ENCODE data around the gene YPEL2. TPM values are rescaled to one million over a fixed set of nuclear protein-coding genes. Genes with fewer than 3 reads are reported as not detected.
A peak's percentile ranks its signal among the peaks of the same experiment; 100 is the strongest.

The YPEL2 gene
- total RNA-seq, 1 donor from 2014 or later = 5.3 TPM

DNA sequence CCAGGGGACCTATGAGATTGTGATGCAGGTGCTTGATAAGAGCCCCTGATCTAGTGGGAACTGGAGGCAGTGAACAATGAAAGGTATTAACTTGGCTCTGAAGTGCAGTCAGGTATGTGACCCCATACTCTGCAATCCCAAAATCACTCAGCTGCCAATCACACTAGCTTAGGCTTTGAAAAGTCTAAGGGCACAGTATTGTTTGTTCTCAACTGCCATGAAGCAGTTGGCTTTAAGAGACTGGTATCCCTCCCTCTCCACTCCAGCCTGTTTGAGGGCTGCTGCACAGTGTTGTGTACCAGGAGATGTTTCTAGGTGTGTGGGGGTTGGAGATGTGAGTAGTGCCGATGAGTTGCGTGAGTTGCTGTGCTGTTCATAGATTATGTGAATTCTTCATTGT, 2.4 kb downstream of the YPEL2 start:
- no peak for DNase-seq (ENCODE audit: low spot score)
- Mint-ChIP-seq H3K4me3 (ENCODE audit: low read depth) (peak overlapping the region; percentile 23), H3K4me1 (ENCODE audit: low read depth) (peaks cover 30% of the 10 kb centered on the region), H3K27me3 (ENCODE audit: low read depth) (peaks cover 14% of the 10 kb centered on the region), H3K36me3 (ENCODE audit: low read depth) (no peaks in the 10 kb centered on the region), H3K9me3 (no peaks in the 10 kb centered on the region), H3K27ac (no peak overlapping the region)
- intact Hi-C loops (cut with micrococcal nuclease) = no loop called here

DNA sequence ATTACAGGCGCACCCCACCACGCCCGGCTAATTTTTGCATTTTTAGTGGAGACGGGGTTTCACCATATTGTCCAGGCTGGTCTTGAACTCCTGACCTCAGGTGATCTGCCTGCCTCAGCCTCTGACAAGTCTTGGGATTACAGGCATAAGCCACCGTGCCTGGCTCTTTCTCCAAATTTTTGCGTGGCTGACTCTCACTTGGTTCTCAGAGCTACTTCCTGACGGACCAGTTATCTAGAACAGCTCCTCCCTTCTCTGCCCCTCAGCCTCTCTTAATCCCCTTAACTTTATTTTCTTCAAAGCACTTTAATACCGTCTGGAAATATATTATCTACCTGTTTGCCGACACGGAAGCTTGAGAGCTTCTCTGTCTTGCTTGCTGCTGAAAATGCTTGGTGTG, 4.2 kb downstream of the YPEL2 start:
- Mint-ChIP-seq H3K27me3 (ENCODE audit: low read depth) (peaks cover 14% of the 10 kb centered on the region), H3K4me1 (ENCODE audit: low read depth) (peaks cover 16% of the 10 kb centered on the region), H3K9me3 (no peaks in the 10 kb centered on the region), H3K4me3 (ENCODE audit: low read depth) (no peak overlapping the region), H3K36me3 (ENCODE audit: low read depth) (no peaks in the 10 kb centered on the region), H3K27ac (no peak overlapping the region)
- intact Hi-C loops (cut with micrococcal nuclease) = no loop called here
- no peak for DNase-seq (ENCODE audit: low spot score)

DNA sequence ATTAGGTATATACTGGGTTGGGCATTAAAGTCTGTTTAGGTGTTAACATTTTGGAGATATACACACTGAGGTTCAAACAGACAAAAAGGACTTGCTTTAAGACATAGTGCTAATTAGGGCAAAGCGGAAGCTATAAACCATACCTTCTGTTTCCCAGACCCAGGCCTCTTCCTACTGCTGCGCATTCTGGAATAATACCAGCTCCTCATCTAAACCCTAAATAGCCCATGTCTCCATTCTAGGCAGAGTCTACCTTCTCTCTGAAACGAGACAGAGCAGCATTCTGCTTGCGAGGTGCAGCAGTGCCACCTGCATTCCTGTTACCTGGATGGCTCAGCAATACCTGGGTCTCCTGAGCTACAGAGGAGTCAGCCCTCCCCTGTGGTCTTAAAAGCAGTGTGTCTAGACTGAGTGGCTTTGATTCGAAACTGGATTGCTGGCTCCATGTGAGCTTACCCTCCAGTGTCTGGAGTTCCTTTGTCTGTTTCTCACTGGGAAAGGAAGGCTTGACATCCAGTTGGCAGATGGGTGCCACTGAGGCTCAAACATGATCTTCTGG, 6.4 kb downstream of the YPEL2 start:
- intact Hi-C loops (cut with micrococcal nuclease) = no loop called here
- no peak overlapping the region for H3K27ac Mint-ChIP-seq
- H3K36me3 Mint-ChIP-seq (ENCODE audit: low read depth) = no peaks in the 10 kb centered on the region
- no peak for DNase-seq (ENCODE audit: low spot score)
- no peak overlapping the region for H3K4me3 Mint-ChIP-seq (ENCODE audit: low read depth)
- H3K27me3 Mint-ChIP-seq (ENCODE audit: low read depth) = peaks cover 14% of the 10 kb centered on the region
- H3K4me1 Mint-ChIP-seq (ENCODE audit: low read depth) = peaks cover 25% of the 10 kb centered on the region
- no peaks in the 10 kb centered on the region for H3K9me3 Mint-ChIP-seq

DNA sequence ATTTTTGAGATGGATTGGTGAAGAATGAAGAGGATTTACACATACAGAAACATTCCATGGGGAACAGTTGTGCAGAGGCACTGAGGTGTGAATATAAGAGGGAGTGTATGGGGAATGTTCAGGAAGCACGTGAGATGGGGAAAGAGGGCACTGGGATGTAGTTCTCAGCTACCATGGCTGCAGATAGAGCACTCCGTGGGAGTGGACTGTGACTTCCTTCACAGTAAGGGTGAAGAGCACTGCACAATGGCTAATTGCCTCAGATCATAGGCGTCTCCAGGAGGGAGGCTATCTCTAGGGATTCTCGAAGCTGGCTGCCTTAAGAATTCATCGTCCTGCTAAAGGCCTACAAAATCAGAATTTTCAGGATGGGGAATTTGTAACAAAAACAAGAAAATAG, 7.0 kb downstream of the YPEL2 start:
- no peak for DNase-seq (ENCODE audit: low spot score)
- Mint-ChIP-seq H3K27ac (no peak overlapping the region), H3K4me3 (ENCODE audit: low read depth) (no peak overlapping the region), H3K9me3 (no peaks in the 10 kb centered on the region), H3K36me3 (ENCODE audit: low read depth) (no peaks in the 10 kb centered on the region), H3K4me1 (ENCODE audit: low read depth) (peaks cover 27% of the 10 kb centered on the region), H3K27me3 (ENCODE audit: low read depth) (peaks cover 14% of the 10 kb centered on the region)
- intact Hi-C loops (cut with micrococcal nuclease) = no loop called here

DNA sequence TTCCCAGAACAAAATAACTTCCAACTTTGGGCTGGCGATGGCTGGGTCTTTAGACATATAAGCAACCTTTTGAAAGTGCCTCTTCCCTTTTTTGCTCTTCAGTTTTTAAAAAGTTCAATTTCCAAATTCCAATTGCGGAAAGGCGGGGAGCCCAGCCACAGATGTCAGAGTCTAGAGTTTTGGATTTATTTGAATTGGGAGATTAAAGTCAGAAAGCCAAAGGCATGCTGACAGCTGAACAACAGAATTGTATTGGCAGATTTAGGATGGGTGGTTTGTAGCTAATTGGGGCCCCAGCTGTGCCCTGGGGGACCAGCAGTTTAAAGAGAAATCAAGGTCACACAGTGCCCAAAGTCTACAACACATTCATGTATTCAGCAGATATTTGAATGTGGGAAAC, 10.5 kb downstream of the YPEL2 start:
- H3K27me3 Mint-ChIP-seq (ENCODE audit: low read depth) = no peaks in the 10 kb centered on the region
- intact Hi-C loops (cut with micrococcal nuclease) = loop anchor here (1.0 kb wide), 1 partner anchor 19 kb away; no protein-coding TSS in a partner anchor
- no peaks in the 10 kb centered on the region for H3K36me3 Mint-ChIP-seq (ENCODE audit: low read depth)
- no peak for DNase-seq (ENCODE audit: low spot score)
- H3K4me3 Mint-ChIP-seq (ENCODE audit: low read depth) = no peak overlapping the region
- no peak overlapping the region for H3K27ac Mint-ChIP-seq
- H3K4me1 Mint-ChIP-seq (ENCODE audit: low read depth) = peaks cover 21% of the 10 kb centered on the region
- no peaks in the 10 kb centered on the region for H3K9me3 Mint-ChIP-seq

DNA sequence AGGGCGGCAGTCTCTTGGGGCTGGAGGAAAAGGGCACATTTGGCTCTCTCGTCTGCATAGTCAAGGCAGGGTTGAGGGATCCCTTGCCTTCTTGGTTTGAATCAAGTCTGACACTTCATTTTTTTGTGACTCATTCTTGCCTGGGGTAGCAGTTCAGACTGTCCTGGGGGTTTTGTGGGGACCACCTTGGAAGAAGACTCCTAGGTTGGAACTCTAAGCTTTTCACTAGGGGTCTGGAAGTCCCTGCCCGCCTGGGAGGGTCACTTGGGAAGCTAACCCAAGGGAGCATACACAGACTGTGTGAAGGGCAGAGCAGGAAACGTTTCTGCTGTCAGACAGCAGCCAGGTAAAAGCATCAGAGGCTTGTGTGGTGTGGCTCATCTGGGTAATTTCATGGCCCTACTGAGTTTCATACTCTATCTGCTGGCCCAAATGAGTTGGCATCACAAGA, 11.3 kb downstream of the YPEL2 start:
- Mint-ChIP-seq H3K36me3 (ENCODE audit: low read depth) (no peaks in the 10 kb centered on the region), H3K4me3 (ENCODE audit: low read depth) (no peak overlapping the region), H3K27me3 (ENCODE audit: low read depth) (no peaks in the 10 kb centered on the region), H3K27ac (peak overlapping the region; percentile 68), H3K9me3 (no peaks in the 10 kb centered on the region), H3K4me1 (ENCODE audit: low read depth) (peaks cover 21% of the 10 kb centered on the region)
- intact Hi-C loops (cut with micrococcal nuclease) = loop anchor here (1.0 kb wide), 1 partner anchor 19 kb away; no protein-coding TSS in a partner anchor
- DNase-seq (ENCODE audit: low spot score) = no peak

DNA sequence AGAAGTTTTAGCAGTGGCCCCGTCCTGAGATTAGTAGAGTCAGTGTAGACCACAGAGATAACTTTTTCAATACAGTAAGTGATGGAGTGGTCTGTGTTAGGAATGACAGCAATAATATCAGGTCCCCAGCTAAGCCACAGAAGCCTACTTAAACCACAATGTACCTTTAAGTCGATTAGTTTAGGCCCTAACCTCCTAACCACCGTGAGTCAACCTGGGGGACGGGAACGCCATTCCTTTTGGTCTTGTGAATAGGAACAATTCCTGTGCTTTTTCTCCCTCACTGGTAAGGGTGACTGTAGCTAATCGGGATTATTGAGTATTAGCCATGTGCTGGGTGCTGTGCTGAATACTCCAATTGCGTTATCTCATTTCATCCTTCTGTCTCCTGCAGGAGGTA, 14.0 kb downstream of the YPEL2 start:
- intact Hi-C loops (cut with micrococcal nuclease) = no loop called here
- Mint-ChIP-seq H3K4me1 (ENCODE audit: low read depth) (peaks cover 21% of the 10 kb centered on the region), H3K4me3 (ENCODE audit: low read depth) (no peak overlapping the region), H3K9me3 (no peaks in the 10 kb centered on the region), H3K27ac (no peak overlapping the region), H3K36me3 (ENCODE audit: low read depth) (no peaks in the 10 kb centered on the region), H3K27me3 (ENCODE audit: low read depth) (no peaks in the 10 kb centered on the region)
- no peak for DNase-seq (ENCODE audit: low spot score)

DNA sequence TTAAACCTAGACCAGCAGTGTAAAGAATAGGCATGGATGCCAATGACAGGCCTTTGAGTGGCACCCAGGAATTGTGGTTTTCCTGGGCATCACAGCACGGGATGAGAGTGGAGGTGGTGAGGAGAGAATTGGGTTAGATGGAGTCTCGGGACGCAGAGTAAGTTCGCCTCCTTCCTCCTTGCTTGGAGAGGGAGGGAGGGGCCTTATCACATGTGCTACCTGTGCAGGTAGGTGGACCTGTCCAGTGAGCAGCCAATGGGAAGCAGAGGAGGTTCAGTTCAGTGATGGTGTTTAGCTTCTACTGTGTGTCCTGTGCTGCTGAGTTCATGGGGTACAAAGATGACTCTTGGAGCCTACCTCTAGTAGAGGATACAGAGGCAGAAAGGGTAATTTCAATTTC, 14.9 kb downstream of the YPEL2 start:
- no peaks in the 10 kb centered on the region for H3K36me3 Mint-ChIP-seq (ENCODE audit: low read depth)
- H3K4me1 Mint-ChIP-seq (ENCODE audit: low read depth) = peaks cover 21% of the 10 kb centered on the region
- intact Hi-C loops (cut with micrococcal nuclease) = no loop called here
- H3K27ac Mint-ChIP-seq = no peak overlapping the region
- DNase-seq (ENCODE audit: low spot score) = no peak
- no peaks in the 10 kb centered on the region for H3K9me3 Mint-ChIP-seq
- H3K4me3 Mint-ChIP-seq (ENCODE audit: low read depth) = no peak overlapping the region
- no peaks in the 10 kb centered on the region for H3K27me3 Mint-ChIP-seq (ENCODE audit: low read depth)

DNA sequence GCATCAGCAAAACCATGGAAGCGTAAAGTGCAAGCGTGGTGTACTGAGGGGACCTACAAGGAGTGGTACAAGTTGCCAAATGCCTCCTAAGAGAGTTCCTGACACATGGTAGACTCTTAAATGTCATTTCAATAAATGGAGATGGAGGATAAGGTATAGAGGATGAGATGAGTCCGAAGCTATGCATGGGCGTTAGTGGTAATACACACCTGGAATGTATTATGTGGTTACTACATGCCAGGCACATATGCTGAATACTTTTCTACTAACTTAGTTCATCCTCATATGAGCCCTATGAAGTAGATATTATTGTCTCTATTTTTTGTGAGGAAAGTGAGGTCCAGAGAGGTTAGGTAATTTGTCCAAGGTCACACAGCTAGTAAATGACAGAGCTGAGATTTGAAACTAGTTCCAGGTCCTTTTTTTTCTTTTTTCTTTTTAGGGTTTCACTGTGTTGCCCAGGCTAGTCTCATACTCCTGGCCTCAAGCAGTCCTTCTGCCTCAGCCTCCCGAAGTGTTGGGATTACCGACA, 15.5 kb downstream of the YPEL2 start:
- Mint-ChIP-seq H3K4me1 (ENCODE audit: low read depth) (peaks cover 19% of the 10 kb centered on the region), H3K27ac (no peak overlapping the region), H3K9me3 (no peaks in the 10 kb centered on the region), H3K27me3 (ENCODE audit: low read depth) (no peaks in the 10 kb centered on the region), H3K4me3 (ENCODE audit: low read depth) (no peak overlapping the region), H3K36me3 (ENCODE audit: low read depth) (no peaks in the 10 kb centered on the region)
- DNase-seq (ENCODE audit: low spot score) = no peak
- intact Hi-C loops (cut with micrococcal nuclease) = no loop called here

DNA sequence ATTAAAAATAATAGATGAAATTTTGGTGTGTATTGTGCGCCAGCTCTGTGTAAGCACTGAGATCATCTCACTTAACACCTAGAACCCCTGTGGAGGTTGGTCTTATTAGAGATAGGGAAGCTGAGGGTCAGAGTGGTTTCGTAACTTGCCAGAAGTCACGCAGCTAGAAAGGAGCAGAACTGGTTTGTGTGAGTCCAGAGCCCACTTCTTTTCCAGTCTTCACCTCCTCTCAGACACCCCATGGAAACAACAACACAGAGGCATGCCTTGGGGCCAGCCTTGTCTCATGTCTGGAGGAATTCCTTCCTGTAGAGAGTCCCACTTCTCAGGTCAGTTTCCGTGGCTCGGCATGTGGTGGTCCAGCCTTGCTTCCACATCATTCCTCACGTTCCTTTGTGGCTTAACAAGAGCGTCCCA, 16.5 kb downstream of the YPEL2 start:
- DNase-seq (ENCODE audit: low spot score) = no peak
- Mint-ChIP-seq H3K4me1 (ENCODE audit: low read depth) (peaks cover 18% of the 10 kb centered on the region), H3K27ac (no peak overlapping the region), H3K9me3 (no peaks in the 10 kb centered on the region), H3K27me3 (ENCODE audit: low read depth) (no peaks in the 10 kb centered on the region), H3K4me3 (ENCODE audit: low read depth) (no peak overlapping the region), H3K36me3 (ENCODE audit: low read depth) (no peaks in the 10 kb centered on the region)
- intact Hi-C loops (cut with micrococcal nuclease) = no loop called here

DNA sequence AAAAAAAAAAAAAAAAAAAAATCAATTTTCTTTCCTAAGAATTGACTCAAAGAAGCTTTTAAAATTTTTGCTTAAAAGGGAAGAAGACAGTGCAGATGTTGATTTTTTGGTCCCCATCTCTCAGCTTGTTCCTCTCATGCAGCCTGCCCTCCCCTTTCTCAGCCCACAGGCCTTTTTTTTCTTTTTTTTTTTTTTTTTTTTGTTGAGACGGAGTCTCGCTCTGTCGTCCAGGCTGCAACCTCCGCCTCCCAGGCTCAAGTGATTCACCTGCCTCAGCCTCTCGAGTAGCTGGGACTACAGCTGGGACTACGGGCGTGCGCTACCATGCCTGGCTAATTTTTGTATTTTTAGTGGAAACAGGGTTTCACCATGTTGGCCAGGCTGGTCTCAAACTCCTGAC, 17.7 kb downstream of the YPEL2 start:
- intact Hi-C loops (cut with micrococcal nuclease) = no loop called here
- H3K9me3 Mint-ChIP-seq = no peaks in the 10 kb centered on the region
- peaks cover 16% of the 10 kb centered on the region for H3K4me1 Mint-ChIP-seq (ENCODE audit: low read depth)
- H3K36me3 Mint-ChIP-seq (ENCODE audit: low read depth) = peaks cover 11% of the 10 kb centered on the region
- no peak for DNase-seq (ENCODE audit: low spot score)
- no peak overlapping the region for H3K4me3 Mint-ChIP-seq (ENCODE audit: low read depth)
- no peak overlapping the region for H3K27ac Mint-ChIP-seq
- no peaks in the 10 kb centered on the region for H3K27me3 Mint-ChIP-seq (ENCODE audit: low read depth)

DNA sequence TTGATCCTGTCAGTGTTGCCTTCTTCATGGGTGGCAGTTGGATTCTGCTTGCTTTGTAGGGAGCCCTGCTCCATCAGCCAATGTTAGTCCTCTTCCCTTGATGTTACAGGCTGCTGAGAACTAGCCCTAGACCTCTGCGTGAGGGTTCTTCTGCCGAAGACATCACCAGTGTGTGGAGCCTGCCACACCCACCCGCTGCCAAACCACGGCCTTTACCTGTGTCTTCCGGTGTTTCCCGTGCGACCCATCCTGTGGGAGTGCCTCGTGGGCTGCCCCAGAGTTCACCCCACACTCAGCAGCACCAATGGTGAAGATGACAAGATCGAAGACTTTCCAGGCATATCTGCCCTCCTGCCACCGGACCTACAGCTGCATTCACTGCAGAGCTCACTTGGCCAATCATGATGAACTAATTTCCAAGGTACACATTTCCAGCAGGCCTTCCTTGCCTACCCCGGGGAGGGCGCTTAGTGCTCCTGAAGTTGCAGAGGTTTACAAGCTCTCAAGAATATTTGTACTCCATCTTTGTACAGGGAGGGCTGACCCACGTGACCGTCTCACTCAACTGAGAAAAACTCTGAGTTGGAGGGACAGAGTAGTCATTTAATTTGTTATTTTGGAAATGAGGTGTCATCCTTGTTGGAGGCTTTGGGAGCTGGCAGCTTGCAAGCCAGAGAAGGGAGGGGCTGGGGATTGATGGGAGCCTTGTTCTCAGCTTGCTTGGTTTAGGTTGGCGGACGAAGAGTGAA, 21.8 kb downstream of the YPEL2 start:
- Mint-ChIP-seq H3K4me3 (ENCODE audit: low read depth) (no peak overlapping the region), H3K27ac (no peak overlapping the region), H3K4me1 (ENCODE audit: low read depth) (peaks cover 31% of the 10 kb centered on the region), H3K36me3 (ENCODE audit: low read depth) (peaks cover 46% of the 10 kb centered on the region), H3K9me3 (peaks cover 8% of the 10 kb centered on the region), H3K27me3 (ENCODE audit: low read depth) (no peaks in the 10 kb centered on the region)
- DNase-seq (ENCODE audit: low spot score) = no peak
- intact Hi-C loops (cut with micrococcal nuclease) = no loop called here

DNA sequence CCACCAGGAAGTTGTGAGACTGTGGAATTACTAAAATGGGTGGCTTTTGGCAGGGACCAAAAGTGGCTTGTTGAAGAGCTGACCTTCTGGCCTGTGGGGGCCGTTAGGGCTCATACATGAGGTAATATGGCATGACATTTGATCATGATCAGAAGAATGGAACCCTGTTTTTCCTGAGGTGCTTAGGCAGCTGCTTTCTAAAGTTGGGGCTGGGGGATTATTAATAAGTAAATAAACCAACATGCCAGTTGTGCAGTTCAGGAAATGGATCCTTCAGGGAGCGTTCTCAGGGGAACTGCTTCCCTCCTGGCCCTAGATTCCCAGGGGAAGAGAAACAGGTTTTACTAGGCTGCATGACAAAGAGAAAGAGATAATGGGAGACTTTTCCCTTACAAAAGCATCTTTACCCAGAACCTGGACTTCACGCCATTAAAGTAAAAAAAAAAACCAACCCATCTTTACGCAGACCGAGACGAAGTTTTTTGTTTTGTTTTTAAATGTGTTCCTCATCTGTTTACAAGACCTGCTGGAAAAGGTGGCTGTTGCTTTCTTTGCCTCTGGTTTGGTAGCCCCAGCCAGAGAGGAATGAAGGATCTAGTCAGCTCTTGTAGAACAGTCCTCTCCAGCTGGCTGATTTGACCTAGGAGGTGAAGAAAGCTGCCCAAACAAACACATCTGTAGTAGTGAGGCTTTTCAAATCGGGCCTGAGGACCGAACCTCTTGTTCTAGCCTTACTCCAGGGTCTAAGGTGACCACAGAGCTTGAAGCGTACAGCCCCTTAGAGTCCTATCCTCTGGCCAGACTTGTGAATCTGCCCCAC, 22.7 kb downstream of the YPEL2 start:
- Mint-ChIP-seq H3K36me3 (ENCODE audit: low read depth) (peaks cover 48% of the 10 kb centered on the region), H3K4me1 (ENCODE audit: low read depth) (peaks cover 32% of the 10 kb centered on the region), H3K27ac (no peak overlapping the region), H3K4me3 (ENCODE audit: low read depth) (no peak overlapping the region), H3K9me3 (peaks cover 8% of the 10 kb centered on the region), H3K27me3 (ENCODE audit: low read depth) (no peaks in the 10 kb centered on the region)
- no peak for DNase-seq (ENCODE audit: low spot score)
- intact Hi-C loops (cut with micrococcal nuclease) = no loop called here

Measured in activated T-helper 2 cell treated with anti-CD3 and anti-CD28 coated beads, Interferon-gamma antibody, Interleukin-2, Interleukin-4, amounts not matched to agents 10 μg/mL and 5 μg/mL and 100 μg/mL, durations not matched to agents 14 hours and 24 hours and 36 hours (primary cell).